Transverse colon (tissue), 4 donors: ENCODE data around the gene DIP2A. TPM values are rescaled to one million over a fixed set of nuclear protein-coding genes. Genes with fewer than 3 reads are reported as not detected.

Experiments used
- DNase-seq: peaks from one replicate; pipeline ENCODE4 v3.0.0-alpha.2; 2019
- H3K27ac ChIP-seq, 4 donors: fragments of 200-600 bp; sonication (generic); 2 replicates each; pipeline ENCODE4 v1.5.1; 2016 to 2018; ENCODE audit warnings: inconsistent platforms in 4 of 4
- H3K27me3 ChIP-seq: fragments of 200-600 bp; sonication (generic); 2 replicates; pipeline ENCODE4 v1.5.1; 2017; ENCODE audit warnings: inconsistent platforms
- H3K36me3 ChIP-seq, 4 donors: fragments of 200-600 bp; sonication (generic); 2 replicates each; pipeline ENCODE4 v1.5.1; 2017 to 2019; ENCODE audit warnings: inconsistent platforms in 4 of 4
- H3K4me1 ChIP-seq, 4 donors: fragments of 200-600 bp; sonication (generic); 2 replicates each; pipeline ENCODE4 v1.5.1; 2017 to 2020; ENCODE audit warnings: inconsistent platforms in 4 of 4
- H3K4me3 ChIP-seq, 4 donors: fragments of 200-600 bp; sonication (generic); 1 replicate in 1 of 4; 2 replicates in 3 of 4; pipeline versions ENCODE4 v1.5.1 to v1.6.1; 2017 to 2019; ENCODE audit warnings: inconsistent platforms in 4 of 4
- H3K9me3 ChIP-seq, 2 donors: fragments of 200-600 bp; sonication (generic); 2 replicates each; pipeline ENCODE4 v1.5.1; 2017 to 2019; ENCODE audit warnings: inconsistent platforms in 2 of 2
- CTCF ChIP-seq, 5 experiments: fragments of 200-600 bp in 3 of 5; fragments of 450-650 bp in 2 of 5; sonication (generic) in 3 of 5; IDR thresholded peaks; 1 replicate in 2 of 5; 2 replicates in 3 of 5; pipeline ENCODE4 v1.5.1; 2016 to 2017; ENCODE audit warnings: antibody characterized with exemption in 5 of 5, inconsistent platforms in 3 of 5, mild to moderate bottlenecking in 2 of 5, moderate library complexity in 1 of 5
- EP300 ChIP-seq: sonication (generic); formaldehyde crosslinking; IDR thresholded peaks from one replicate; pipeline ENCODE4 v1.6.1; 2017; ENCODE audit warnings: antibody characterized with exemption, low read depth
- POLR2A ChIP-seq: fragments of 450-650 bp; IDR thresholded peaks from one replicate; pipeline ENCODE4 v1.6.1; 2016; ENCODE audit warnings: antibody characterized with exemption, mild to moderate bottlenecking, moderate library complexity
- POLR2AphosphoS5 ChIP-seq, 3 donors: sonication (generic); formaldehyde crosslinking; IDR thresholded peaks; one replicate each; pipeline ENCODE4 v1.6.1; 2016; ENCODE audit warnings: antibody characterized with exemption in 3 of 3
- WGBS, 2 donors: methylation state at CpG; one replicate each; pipeline ENCODE4 v1.1.5; 2018; ENCODE audit warnings: low coverage in 1 of 2; 5-methylcytosine and 5-hydroxymethylcytosine counted together
- in situ Hi-C, 4 donors: fragments of 200-750 bp; cut with MboI; loops; one replicate each; pipeline versions ENCODE4 v1.15.0 to v1.15.1; 2017; ENCODE audit warnings: low sequenced_read_pairs in 3 of 4, low pct_ligation_motif_present in 1 of 4, low pct_unique_long_range_greater_than_20kb in 1 of 4
- intact Hi-C: fragments of 100-400 bp; cut with DNase I; formaldehyde crosslinking; loops from one replicate; pipeline ENCODE4 v1.15.1; 2023; ENCODE audit warnings: low total_unique reads
- total RNA-seq, 4 donors: library from RNA; depleted of rRNA; stranded (reverse); fragments of >200 nt; gene quantifications; one replicate each; pipeline ENCODE4 v1.1.0, GENCODE V29; 2016

The DIP2A gene
- total RNA-seq, 4 donors from 2014 or later: 68.8 to 121 (median 92.9) TPM

DNA sequence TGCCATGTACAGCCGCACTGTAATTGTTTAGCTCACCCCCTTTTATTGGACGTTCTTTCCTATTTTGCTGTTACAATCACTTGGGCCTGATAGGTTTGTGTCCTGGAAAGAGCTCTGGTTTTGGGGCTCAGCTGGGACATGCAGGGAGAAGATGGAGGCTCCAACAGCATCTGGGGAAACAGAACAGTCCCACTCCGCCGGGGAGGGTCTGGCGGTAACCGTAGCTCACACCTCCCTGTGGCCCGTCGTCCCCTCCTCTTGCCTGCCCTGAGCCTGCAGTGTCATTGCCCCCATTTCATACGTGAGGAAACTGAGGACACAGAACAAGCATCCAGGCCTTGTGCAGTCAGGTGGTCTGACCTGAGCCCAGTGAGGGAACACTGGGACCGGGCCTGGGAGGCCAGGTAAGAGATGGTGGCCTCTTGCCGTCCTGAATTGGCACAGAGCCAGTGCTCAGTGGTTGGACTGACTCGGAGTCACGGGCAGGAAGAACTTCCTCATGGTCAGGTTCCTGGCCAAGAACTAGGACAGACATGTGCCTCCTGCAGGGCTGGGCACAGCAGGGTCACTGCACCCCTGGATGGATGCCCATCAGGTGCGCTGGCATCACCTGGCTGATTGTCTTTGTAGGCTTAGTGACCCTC, 104.4 kb downstream of the DIP2A start:
- WGBS, 2 donors: 67 to 90% methylated on average over 1 to 14 of the region's 14 CpGs
- intact Hi-C loops: no loop called here
- no peak for DNase-seq
- H3K4me3 ChIP-seq: no peak overlapping the region
- H3K27me3 ChIP-seq: no peaks in the 10 kb centered on the region
- in situ Hi-C loops: no loop called here
- H3K36me3 ChIP-seq: peaks cover 0 to 29% (median 11%) of the 10 kb centered on the region in 4 donors
- no peak overlapping the region for H3K27ac ChIP-seq
- H3K9me3 ChIP-seq: no peaks in the 10 kb centered on the region
- TF ChIP-seq EP300 (no peak), POLR2AphosphoS5 (IDR thresholded peaks at IDR 0.05) (no peak), CTCF (IDR thresholded peaks at IDR 0.05) (no peak), POLR2A (no peak)
- H3K4me1 ChIP-seq: no peaks in the 10 kb centered on the region

DNA sequence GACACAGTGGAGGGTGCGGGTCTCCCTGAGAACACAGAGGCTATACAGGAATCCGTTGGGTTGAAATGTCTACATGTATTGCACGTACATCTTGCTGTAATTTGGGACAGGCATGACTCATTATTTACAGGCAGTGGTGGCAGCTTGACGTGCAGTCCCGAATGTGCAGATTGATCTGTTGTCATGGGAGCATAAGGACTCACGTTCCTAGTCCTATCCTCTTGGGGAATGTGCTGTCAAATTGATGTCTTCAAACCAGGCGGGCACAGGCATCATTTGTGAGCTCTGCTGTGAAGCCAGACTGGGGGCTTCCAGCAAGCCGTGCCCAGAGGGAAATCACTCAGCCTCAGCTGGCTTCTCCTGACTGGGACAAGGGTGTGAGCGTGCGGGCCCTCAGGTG, 105.7 kb downstream of the DIP2A start:
- WGBS, 2 donors: 94% methylated on average over 10 of the region's 10 CpGs; no CpG with 5 or more reads in 1 of the 2 donors
- peaks cover 0 to 27% (median 11%) of the 10 kb centered on the region in 4 donors for H3K36me3 ChIP-seq
- H3K27me3 ChIP-seq: no peaks in the 10 kb centered on the region
- H3K4me3 ChIP-seq: no peak overlapping the region
- DNase-seq: no peak
- no peak overlapping the region for H3K27ac ChIP-seq
- in situ Hi-C loops (no loop called here), intact Hi-C loops (no loop called here)
- H3K9me3 ChIP-seq: no peaks in the 10 kb centered on the region
- TF ChIP-seq CTCF (IDR thresholded peaks at IDR 0.05) (no peak), EP300 (no peak), POLR2A (no peak), POLR2AphosphoS5 (IDR thresholded peaks at IDR 0.05) (no peak)
- no peaks in the 10 kb centered on the region for H3K4me1 ChIP-seq

GRCh38 chr21:46567348-46567747, 108.7 kb downstream of the DIP2A start:
- TF ChIP-seq POLR2AphosphoS5 (IDR thresholded peaks at IDR 0.05) (no peak), EP300 (no peak), POLR2A (no peak), CTCF (IDR thresholded peaks at IDR 0.05) (no peak)
- intact Hi-C loops (no loop called here), in situ Hi-C loops (no loop called here)
- no peak overlapping the region for H3K27ac ChIP-seq
- DNase-seq: no peak
- 94 to 100% methylated on average over 1 to 15 of the region's 15 CpGs for WGBS, 2 donors
- no peaks in the 10 kb centered on the region for H3K27me3 ChIP-seq
- H3K9me3 ChIP-seq: no peaks in the 10 kb centered on the region
- no peak overlapping the region for H3K4me3 ChIP-seq
- peaks cover 0 to 34% (median 13%) of the 10 kb centered on the region in 4 donors for H3K36me3 ChIP-seq
- no peaks in the 10 kb centered on the region for H3K4me1 ChIP-seq

- WGBS, 2 donors: 88 to 93% methylated on average over 4 of the region's 4 CpGs
- Histone ChIP-seq H3K9me3 (peaks cover 4% of the 10 kb centered on the region in 2 donors), H3K4me3 (no peak overlapping the region), H3K27me3 (no peaks in the 10 kb centered on the region), H3K4me1 (no peaks in the 10 kb centered on the region), H3K36me3 (peaks cover 0 to 41% (median 12%) of the 10 kb centered on the region in 4 donors), H3K27ac (no peak overlapping the region)
- intact Hi-C loops: no loop called here
- no peak for DNase-seq
- in situ Hi-C loops: no loop called here
- no peak for TF ChIP-seq CTCF (IDR thresholded peaks at IDR 0.05)
- no peak for TF ChIP-seq POLR2AphosphoS5 (IDR thresholded peaks at IDR 0.05)
- no peak for TF ChIP-seq POLR2A
- no peak for TF ChIP-seq EP300
Observed at GRCh38 chr21:46568562-46568961, 109.9 kb downstream of the DIP2A start.
